HCT116 (cell line): ENCODE data around the gene CFDP1. TPM values are rescaled to one million over a fixed set of nuclear protein-coding genes. Genes with fewer than 3 reads are reported as not detected.

Experiments used
- ATAC-seq: fragments of 200-7000 bp; cut with Tn5 transposase; 2 replicates; pipeline ENCODE4 v1.9.1; 2020; ENCODE audit warnings: mild to moderate bottlenecking, moderate library complexity
- BruUV-seq: library from RNA; stranded (reverse); fragments of 400-500 nt; replicated peaks from 2 replicates; lab custom pipeline; 2021; lab: Mats Ljungman, UMichigan
- CTCF ChIA-PET: fragments of 300-600 bp; sonication (Branson Sonifier 250); formaldehyde crosslinking; loops from one replicate; lab custom pipeline; 2021; ENCODE audit warnings: antibody characterized with exemption; lab: Charles Lee
- POLR2A ChIA-PET: fragments of 300-600, 350-600 bp; sonication (Branson Sonifier 250); formaldehyde crosslinking; loops from one replicate; lab custom pipeline; 2021; ENCODE audit warnings: antibody characterized with exemption; lab: Charles Lee
- RAD21 ChIA-PET, 2 experiments: fragments of 300-600 bp; sonication (Branson Sonifier 250); formaldehyde crosslinking; loops; one replicate each; lab custom pipeline; 2023; ENCODE audit warnings: low total read pairs in 2 of 2; ENCODE audit not compliant: uncharacterized antibody in 2 of 2, unreplicated experiment in 2 of 2, low non-redundant PET in 1 of 2; lab: Charles Lee
- DNase-seq: peaks from one replicate; pipeline ENCODE4 v3.0.0-alpha.2; 2010; ENCODE audit warnings: low read depth, low spot score
- H2AFZ ChIP-seq: fragments of 200-600 bp; shearing (Covaris generic), sonication (generic); 2 replicates; pipeline ENCODE4 v1.6.1; 2017; ENCODE audit warnings: low read depth, mixed run types, mixed read lengths, antibody characterized with exemption, low read length; ENCODE audit not compliant: poor library complexity, severe bottlenecking
- H3K27ac ChIP-seq: 2 replicates; pipeline ENCODE4 v1.5.1; 2012; ENCODE audit warnings: low read depth, low read length
- H3K27me3 ChIP-seq: fragments of 200-600 bp; sonication (generic); 2 replicates; pipeline ENCODE4 v1.6.1; 2016; ENCODE audit warnings: mixed run types, low read length, mixed read lengths; ENCODE audit not compliant: insufficient read depth
- H3K36me3 ChIP-seq, 2 experiments: fragments of 200-500 bp in 1 of 2; fragments of 200-600 bp in 1 of 2; sonication (Bioruptor generic) in 1 of 2; sonication (generic) in 1 of 2; 2 replicates each; pipeline versions ENCODE4 v1.5.1 to v1.6.1; 2014 to 2016; ENCODE audit warnings: low read length in 2 of 2, inconsistent platforms in 1 of 2, mixed read lengths in 1 of 2, mixed run types in 1 of 2; ENCODE audit not compliant: insufficient read depth in 2 of 2, control insufficient read depth in 1 of 2
- H3K4me1 ChIP-seq, 2 experiments: fragments of 200-600 bp in 1 of 2; sonication (generic) in 1 of 2; 2 replicates each; pipeline versions ENCODE4 v1.5.1 to v1.6.1; 2012 to 2017; ENCODE audit warnings: low read length in 2 of 2, inconsistent platforms in 1 of 2, mild to moderate bottlenecking in 1 of 2, mixed read lengths in 1 of 2, mixed run types in 1 of 2, moderate library complexity in 1 of 2; ENCODE audit not compliant: insufficient read depth in 2 of 2, control insufficient read depth in 1 of 2
- H3K4me2 ChIP-seq: fragments of 200-600 bp; sonication (generic); 2 replicates; pipeline ENCODE4 v1.6.1; 2017; ENCODE audit warnings: mixed run types, low read length, mixed read lengths
- H3K4me3 ChIP-seq, 2 experiments: fragments of 200-600 bp in 1 of 2; sonication (generic) in 1 of 2; replicated peaks in 1 of 2; 2 replicates each; pipeline ENCODE4 v1.5.1; 2011 to 2016; ENCODE audit warnings: low read length in 2 of 2, control low read depth in 1 of 2, low read depth in 1 of 2, mild to moderate bottlenecking in 1 of 2, mixed read lengths in 1 of 2, mixed run types in 1 of 2
- H3K79me2 ChIP-seq: fragments of 200-600 bp; sonication (generic); 2 replicates; pipeline ENCODE4 v1.6.1; 2017; ENCODE audit warnings: mild to moderate bottlenecking, mixed run types, low read length, moderate library complexity, mixed read lengths; ENCODE audit not compliant: insufficient read depth
- H3K9ac ChIP-seq: fragments of 200-600 bp; sonication (generic); 2 replicates; pipeline ENCODE4 v1.6.1; 2016; ENCODE audit warnings: low read length, mixed read lengths
- H3K9me2 ChIP-seq: fragments of 200-600 bp; sonication (generic), shearing (Covaris generic); 2 replicates; pipeline ENCODE4 v1.6.1; 2017; ENCODE audit warnings: mixed run types, mild to moderate bottlenecking, moderate library complexity; ENCODE audit not compliant: insufficient read depth
- H3K9me3 ChIP-seq, 2 experiments: fragments of 200-500 bp in 1 of 2; fragments of 200-600 bp in 1 of 2; sonication (Bioruptor generic) in 1 of 2; sonication (generic) in 1 of 2; 2 replicates each; pipeline ENCODE4 v1.6.1; 2014 to 2017; ENCODE audit warnings: low read length in 2 of 2, mixed read lengths in 2 of 2, inconsistent platforms in 1 of 2, low read depth in 1 of 2, mild to moderate bottlenecking in 1 of 2, mixed run types in 1 of 2, moderate library complexity in 1 of 2; ENCODE audit not compliant: control insufficient read depth in 1 of 2, insufficient read depth in 1 of 2
- H4K20me1 ChIP-seq: fragments of 200-600 bp; sonication (generic), shearing (Covaris generic); 2 replicates; pipeline ENCODE4 v1.6.1; 2017; ENCODE audit warnings: mixed run types, mild to moderate bottlenecking, moderate library complexity; ENCODE audit not compliant: insufficient read depth
- CBX3 ChIP-seq: IDR thresholded peaks from 2 replicates; pipeline ENCODE4 v1.6.1; 2012; ENCODE audit warnings: low read depth
- CEBPB ChIP-seq: IDR thresholded peaks from 2 replicates; pipeline ENCODE4 v1.6.1; 2012; ENCODE audit warnings: low read depth
- ELF1 ChIP-seq: IDR thresholded peaks from 2 replicates; pipeline ENCODE4 v1.6.1; 2012; ENCODE audit warnings: low read depth, borderline replicate concordance
- EZH2 ChIP-seq: fragments of 200-600 bp; sonication (generic); IDR thresholded peaks from 2 replicates; pipeline ENCODE4 v1.6.1; 2017; ENCODE audit warnings: antibody characterized with exemption, mixed run types
- EZH2phosphoT487 ChIP-seq: fragments of 200-600 bp; IDR thresholded peaks from 2 replicates; pipeline ENCODE4 v1.6.1; 2018; ENCODE audit warnings: antibody characterized with exemption, borderline replicate concordance
- SRF ChIP-seq: IDR thresholded peaks from 2 replicates; pipeline ENCODE4 v1.6.1; 2012; ENCODE audit warnings: low read depth
- TCF7L2 ChIP-seq: IDR thresholded peaks from 2 replicates; pipeline ENCODE4 v1.7.0; 2011; ENCODE audit warnings: borderline replicate concordance, inconsistent platforms; ENCODE audit not compliant: insufficient read depth, insufficient read length; ENCODE audit errors: extremely low read depth
- ZBTB33 ChIP-seq: IDR thresholded peaks from 2 replicates; pipeline ENCODE4 v1.6.1; 2011; ENCODE audit warnings: mild to moderate bottlenecking, low read length, moderate library complexity; ENCODE audit not compliant: insufficient replicate concordance; ENCODE audit errors: extremely low read depth
- ZFX ChIP-seq: fragments of 450-650 bp; IDR thresholded peaks from 2 replicates; pipeline ENCODE4 v1.6.1; 2017
- ZNF274 ChIP-seq: fragments of 200-500 bp; sonication (Bioruptor generic); IDR thresholded peaks from 2 replicates; pipeline ENCODE4 v1.6.1; 2014; ENCODE audit warnings: mild to moderate bottlenecking, low read depth, low read length, inconsistent platforms
- intact Hi-C: fragments of 100-400 bp; cut with micrococcal nuclease; formaldehyde crosslinking; loops from 2 replicates; pipeline ENCODE4 v1.10.0; 2022
- total RNA-seq: library from RNA; stranded (reverse); gene quantifications from one replicate; pipeline ENCODE4 v1.2.1, GENCODE V29; 2021; ENCODE audit not compliant: unreplicated experiment

The CFDP1 gene
- total RNA-seq, 1 experiment from 2014 or later: 45.3 TPM

GRCh38 chr16:75389096-75389690, 44.1 kb downstream of the CFDP1 start:
- CTCF ChIA-PET: interaction anchor here (2.6 kb wide), 1 partner anchor 190 kb away, joined by 9 read pairs; no protein-coding TSS in a partner anchor
- Histone ChIP-seq H3K4me3 (no peak overlapping the region), H3K4me2 (no peak overlapping the region), H3K27me3 (no peaks in the 10 kb centered on the region), H3K36me3 (peaks cover 9 to 13% of the 10 kb centered on the region in 2 experiments; a peak in 2 of 4 replicates), H3K9me3 (no peaks in the 10 kb centered on the region), H3K9ac (no peak overlapping the region), H3K27ac (no peak overlapping the region), H3K79me2 (0 out of 2 replicates have a peak, but pooled peaks cover 2% of the 10 kb centered on the region), H4K20me1 (no peaks in the 10 kb centered on the region), H3K4me1 (peaks cover 3 to 4% of the 10 kb centered on the region in 2 experiments; a peak in 1 of 4 replicates), H3K9me2 (no peaks in the 10 kb centered on the region), H2AFZ (no peak overlapping the region)
- DNase-seq: no peak
- no peak for ATAC-seq
- TF ChIP-seq TCF7L2 (no peak), SRF (no peak), CBX3 (no peak), EZH2 (no peak), ZNF274 (no peak), EZH2phosphoT487 (no peak), ZBTB33 (no peak), ZFX (no peak), CEBPB (no peak), ELF1 (no peak)
- RAD21 ChIA-PET: no interaction called here
- POLR2A ChIA-PET: no interaction called here
- BruUV-seq: TSS peak; percentile 8
- intact Hi-C loops: no loop called here
